ENCODE results near the gene CLN5.

CLN5 gene

GRCh38 chr13:76974618-76974975 lies 17.3 kb upstream of the CLN5 start:
- no peak for DNase-seq (ENCODE audit: low read depth, low spot score)
- H3K4me3 ChIP-seq (ENCODE audit: low read depth, low read length) = no peak overlapping the region
- TF ChIP-seq CTCF (IDR thresholded peaks at IDR 0.05; ENCODE audit: low read depth, low read length) = no peak
- in situ Hi-C loops (cut with HindIII; ENCODE audit: low sequenced_read_pairs) = no loop called here

GRCh38 chr13:76975863-76976262 lies 16.0 kb upstream of the CLN5 start:
- no peak for DNase-seq (ENCODE audit: low read depth, low spot score)
- no peak for TF ChIP-seq CTCF (IDR thresholded peaks at IDR 0.05; ENCODE audit: low read depth, low read length)
- H3K4me3 ChIP-seq (ENCODE audit: low read depth, low read length) = no peak overlapping the region
- in situ Hi-C loops (cut with HindIII; ENCODE audit: low sequenced_read_pairs) = no loop called here

- no peak overlapping the region for H3K4me3 ChIP-seq (ENCODE audit: low read depth, low read length)
- peak; percentile 27 for DNase-seq (ENCODE audit: low read depth, low spot score)
- no peak for TF ChIP-seq CTCF (IDR thresholded peaks at IDR 0.05; ENCODE audit: low read depth, low read length)
- in situ Hi-C loops (cut with HindIII; ENCODE audit: low sequenced_read_pairs) = no loop called here
Measured at GRCh38 chr13:76976490-76976889, 15.4 kb upstream of the CLN5 start.

GRCh38 chr13:76976929-76977328 lies 15.0 kb upstream of the CLN5 start:
- H3K4me3 ChIP-seq (ENCODE audit: low read depth, low read length) = no peak overlapping the region
- no peak for DNase-seq (ENCODE audit: low read depth, low spot score)
- TF ChIP-seq CTCF (IDR thresholded peaks at IDR 0.05; ENCODE audit: low read depth, low read length) = no peak
- in situ Hi-C loops (cut with HindIII; ENCODE audit: low sequenced_read_pairs) = no loop called here

- DNase-seq (ENCODE audit: low read depth, low spot score) = peak; percentile 46
- in situ Hi-C loops (cut with HindIII; ENCODE audit: low sequenced_read_pairs) = no loop called here
- H3K4me3 ChIP-seq (ENCODE audit: low read depth, low read length) = peak overlapping the region; percentile 30
- TF ChIP-seq CTCF (IDR thresholded peaks at IDR 0.05; ENCODE audit: low read depth, low read length) = peak; percentile 97
Measured at GRCh38 chr13:76980075-76980718, 11.7 kb upstream of the CLN5 start.

DNA sequence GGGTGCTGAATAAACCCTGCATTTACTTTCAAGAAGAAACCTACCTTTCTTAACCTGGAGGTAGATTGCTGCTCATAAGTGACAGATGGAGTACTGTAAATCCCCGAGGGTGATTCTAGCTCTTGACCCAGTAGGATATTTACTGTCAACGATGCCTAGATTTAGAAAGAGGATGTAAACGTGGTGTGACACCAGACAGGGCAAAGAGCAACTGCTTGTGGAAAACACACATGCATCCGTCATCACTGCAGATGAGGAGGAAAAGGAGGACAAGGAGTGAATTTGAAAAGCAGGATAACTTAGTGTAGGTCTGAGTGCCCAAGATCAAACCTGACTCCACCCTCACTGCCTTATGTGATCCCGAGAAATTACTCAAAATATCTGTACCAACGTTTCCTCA lies 9.8 kb upstream of the CLN5 start:
- no peak for TF ChIP-seq CTCF (IDR thresholded peaks at IDR 0.05; ENCODE audit: low read depth, low read length)
- no peak for DNase-seq (ENCODE audit: low read depth, low spot score)
- in situ Hi-C loops (cut with HindIII; ENCODE audit: low sequenced_read_pairs) = no loop called here
- H3K4me3 ChIP-seq (ENCODE audit: low read depth, low read length) = no peak overlapping the region

GRCh38 chr13:76983676-76984075 lies 8.2 kb upstream of the CLN5 start:
- in situ Hi-C loops (cut with HindIII; ENCODE audit: low sequenced_read_pairs) = no loop called here
- DNase-seq (ENCODE audit: low read depth, low spot score) = no peak
- no peak overlapping the region for H3K4me3 ChIP-seq (ENCODE audit: low read depth, low read length)
- TF ChIP-seq CTCF (IDR thresholded peaks at IDR 0.05; ENCODE audit: low read depth, low read length) = no peak
